ENCODE data around the gene ZNF784. TPM values are rescaled to one million over a fixed set of nuclear protein-coding genes. Genes with fewer than 3 reads are reported as not detected.

Gene ZNF784
- total and polyA plus RNA-seq, 12 donors: 3.5 to 16.3 (median 9.5) TPM

DNA sequence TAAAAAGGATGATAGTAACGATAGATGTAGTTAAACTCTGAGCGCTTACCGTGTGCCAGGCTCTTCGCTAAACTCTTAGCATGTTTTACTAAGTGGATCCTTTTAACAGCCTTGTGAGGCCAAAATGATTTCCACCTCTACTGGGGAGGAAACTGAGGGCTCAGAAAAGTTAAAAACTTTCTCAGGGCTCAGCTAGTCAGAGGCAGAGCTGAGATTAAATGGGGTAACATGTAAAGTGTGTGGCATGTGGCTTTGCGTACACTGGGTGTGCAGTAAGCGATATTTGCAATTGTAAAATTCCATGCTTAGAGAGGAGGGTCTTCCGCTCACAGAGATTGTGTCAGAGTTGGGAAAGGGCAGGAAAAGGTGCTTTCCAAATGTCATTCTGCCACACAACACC, 32.2 kb upstream of the ZNF784 start:
- Histone ChIP-seq H3K4me1 (replicated peaks in 1 of 2) (peaks cover 26 to 45% of the 10 kb centered on the region in 2 donors), H3K36me3 (replicated peaks in 1 of 2) (peaks cover 0 to 28% of the 10 kb centered on the region in 2 donors), H3K4me3 (peak overlapping the region in 2 of 4 donors; percentile 6 to 89), H3K27ac (peak overlapping the region in 1 of 5 donors; percentile 19), H3K27me3 (no peaks in the 10 kb centered on the region), H3K9me3 (replicated peaks in 1 of 3) (no peaks in the 10 kb centered on the region)
- 52 to 60% (median 53%) methylated on average over 7 of the region's 7 CpGs for WGBS, 4 donors
- no peak for DNase-seq
- TF ChIP-seq, protein P1, sequence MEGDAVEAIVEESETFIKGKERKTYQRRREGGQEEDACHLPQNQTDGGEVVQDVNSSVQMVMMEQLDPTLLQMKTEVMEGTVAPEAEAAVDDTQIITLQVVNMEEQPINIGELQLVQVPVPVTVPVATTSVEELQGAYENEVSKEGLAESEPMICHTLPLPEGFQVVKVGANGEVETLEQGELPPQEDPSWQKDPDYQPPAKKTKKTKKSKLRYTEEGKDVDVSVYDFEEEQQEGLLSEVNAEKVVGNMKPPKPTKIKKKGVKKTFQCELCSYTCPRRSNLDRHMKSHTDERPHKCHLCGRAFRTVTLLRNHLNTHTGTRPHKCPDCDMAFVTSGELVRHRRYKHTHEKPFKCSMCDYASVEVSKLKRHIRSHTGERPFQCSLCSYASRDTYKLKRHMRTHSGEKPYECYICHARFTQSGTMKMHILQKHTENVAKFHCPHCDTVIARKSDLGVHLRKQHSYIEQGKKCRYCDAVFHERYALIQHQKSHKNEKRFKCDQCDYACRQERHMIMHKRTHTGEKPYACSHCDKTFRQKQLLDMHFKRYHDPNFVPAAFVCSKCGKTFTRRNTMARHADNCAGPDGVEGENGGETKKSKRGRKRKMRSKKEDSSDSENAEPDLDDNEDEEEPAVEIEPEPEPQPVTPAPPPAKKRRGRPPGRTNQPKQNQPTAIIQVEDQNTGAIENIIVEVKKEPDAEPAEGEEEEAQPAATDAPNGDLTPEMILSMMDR (IDR thresholded peaks at IDR 0.05): no peak
- TF ChIP-seq POLR2A (IDR thresholded peaks at IDR 0.05): no peak
- intact Hi-C loops (cut with DNase I): no loop called here

- no peak for TF ChIP-seq POLR2A (IDR thresholded peaks at IDR 0.05)
- TF ChIP-seq, protein P1 (IDR thresholded peaks at IDR 0.05): no peak
- peaks cover 26 to 45% of the 10 kb centered on the region in 2 donors for H3K4me1 ChIP-seq (replicated peaks in 1 of 2)
- no peaks in the 10 kb centered on the region for H3K27me3 ChIP-seq
- WGBS, 4 donors: 0% methylated on average over 15 to 19 of the region's 19 CpGs
- no peak for DNase-seq
- intact Hi-C loops (cut with DNase I): no loop called here
- peaks cover 0 to 25% of the 10 kb centered on the region in 2 donors for H3K36me3 ChIP-seq (replicated peaks in 1 of 2)
- H3K27ac ChIP-seq: peak overlapping the region; percentile 75 to 99 (median 99)
- peak overlapping the region; percentile 27 to 89 (median 84) for H3K4me3 ChIP-seq
- H3K9me3 ChIP-seq (replicated peaks in 1 of 3): no peaks in the 10 kb centered on the region
Observed at GRCh38 chr19:55655648-55656040, 31.3 kb upstream of the ZNF784 start.

- DNase-seq: peak; percentile 96 to 98 (median 97)
- Histone ChIP-seq H3K27ac (peak within 1 kb of the TSS; percentile 75 to 99 (median 99)), H3K4me3 (peak within 1 kb of the TSS; percentile 27 to 89 (median 84)), H3K9me3 (replicated peaks in 1 of 3) (no peaks in the 10 kb centered on the region), H3K36me3 (replicated peaks in 1 of 2) (peaks cover 0 to 19% of the 10 kb centered on the region in 2 donors), H3K27me3 (no peaks in the 10 kb centered on the region), H3K4me1 (replicated peaks in 1 of 2) (peaks cover 26 to 45% of the 10 kb centered on the region in 2 donors)
- TF ChIP-seq, protein P1 (IDR thresholded peaks at IDR 0.05): peak in 1 of 6 experiments; percentile 8
- peak; percentile 52 to 62 for TF ChIP-seq POLR2A (IDR thresholded peaks at IDR 0.05)
- 0 to 1% (median 0%) methylated on average over 9 to 92 of the region's 95 CpGs for WGBS, 4 donors
- intact Hi-C loops (cut with DNase I): no loop called here
Observed at GRCh38 chr19:55654868-55655647, 30.7 kb upstream of the ZNF784 start, which contains the start of gene U2AF2. Gene U2AF2 (plus strand): TSS chr19:55655035. CDS start chr19:55655105, 70 bp downstream.

GRCh38 chr19:55654323-55654867, 30.0 kb upstream of the ZNF784 start:
- TF ChIP-seq, protein P1 (IDR thresholded peaks at IDR 0.05): no peak
- TF ChIP-seq POLR2A (IDR thresholded peaks at IDR 0.05): no peak
- H3K9me3 ChIP-seq (replicated peaks in 1 of 3): no peaks in the 10 kb centered on the region
- peak overlapping the region; percentile 16 to 89 (median 68) for H3K4me3 ChIP-seq
- intact Hi-C loops (cut with DNase I): no loop called here
- peaks cover 0 to 12% of the 10 kb centered on the region in 2 donors for H3K36me3 ChIP-seq (replicated peaks in 1 of 2)
- no peaks in the 10 kb centered on the region for H3K27me3 ChIP-seq
- WGBS, 4 donors: 0 to 1% (median 1%) methylated on average over 32 to 52 of the region's 52 CpGs
- peak overlapping the region; percentile 73 to 99 (median 99) for H3K27ac ChIP-seq
- DNase-seq: peak; percentile 100
- H3K4me1 ChIP-seq (replicated peaks in 1 of 2): peaks cover 26 to 42% of the 10 kb centered on the region in 2 donors
